ENCODE data around the gene ADGRB3.

DNA sequence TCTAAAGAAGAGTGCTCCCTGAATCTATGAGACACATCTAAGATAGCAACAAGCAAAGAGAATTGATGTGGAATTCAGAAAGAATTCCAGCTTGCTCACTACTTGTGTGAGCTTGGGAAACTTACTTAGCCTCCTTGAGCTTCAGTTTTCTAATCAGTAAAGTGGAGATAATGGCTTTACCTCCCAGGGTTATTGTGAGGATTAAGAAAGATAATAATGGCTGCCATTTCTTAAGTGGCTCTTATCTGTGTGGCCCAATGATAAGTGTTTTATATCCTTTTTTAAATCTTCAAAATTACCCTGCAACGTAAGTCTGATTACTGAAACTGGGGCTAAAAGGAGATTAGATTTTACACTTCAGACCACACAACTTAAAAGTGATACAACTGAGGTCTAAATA lies 743.2 kb downstream of the ADGRB3 start:
- no peak for TF ChIP-seq POLR2A (IDR thresholded peaks at IDR 0.05)
- TF ChIP-seq, protein P1, sequence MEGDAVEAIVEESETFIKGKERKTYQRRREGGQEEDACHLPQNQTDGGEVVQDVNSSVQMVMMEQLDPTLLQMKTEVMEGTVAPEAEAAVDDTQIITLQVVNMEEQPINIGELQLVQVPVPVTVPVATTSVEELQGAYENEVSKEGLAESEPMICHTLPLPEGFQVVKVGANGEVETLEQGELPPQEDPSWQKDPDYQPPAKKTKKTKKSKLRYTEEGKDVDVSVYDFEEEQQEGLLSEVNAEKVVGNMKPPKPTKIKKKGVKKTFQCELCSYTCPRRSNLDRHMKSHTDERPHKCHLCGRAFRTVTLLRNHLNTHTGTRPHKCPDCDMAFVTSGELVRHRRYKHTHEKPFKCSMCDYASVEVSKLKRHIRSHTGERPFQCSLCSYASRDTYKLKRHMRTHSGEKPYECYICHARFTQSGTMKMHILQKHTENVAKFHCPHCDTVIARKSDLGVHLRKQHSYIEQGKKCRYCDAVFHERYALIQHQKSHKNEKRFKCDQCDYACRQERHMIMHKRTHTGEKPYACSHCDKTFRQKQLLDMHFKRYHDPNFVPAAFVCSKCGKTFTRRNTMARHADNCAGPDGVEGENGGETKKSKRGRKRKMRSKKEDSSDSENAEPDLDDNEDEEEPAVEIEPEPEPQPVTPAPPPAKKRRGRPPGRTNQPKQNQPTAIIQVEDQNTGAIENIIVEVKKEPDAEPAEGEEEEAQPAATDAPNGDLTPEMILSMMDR (IDR thresholded peaks at IDR 0.05 in 8 of 11, conservative IDR thresholded peaks at IDR 0.05 in 3 of 11) = no peak

Measured in spleen (tissue), 7 donors.